Ectodermal cell (in vitro differentiated cells): Measurements from ENCODE around the gene IL1RAPL1.

Experiments
- H3K27ac ChIP-seq: 2 replicates; pipeline ENCODE4 v1.7.0; 2013; ENCODE audit warnings: mild to moderate bottlenecking, low read depth, low read length; ENCODE audit not compliant: insufficient read depth, poor library complexity, severe bottlenecking
- H3K27me3 ChIP-seq: 2 replicates; pipeline ENCODE4 v1.7.0; 2013; ENCODE audit warnings: mild to moderate bottlenecking, low read length; ENCODE audit not compliant: insufficient read depth, control insufficient read depth, poor library complexity, severe bottlenecking
- H3K36me3 ChIP-seq: one replicate; pipeline ENCODE4 v1.7.0; 2013; ENCODE audit warnings: low read length; ENCODE audit not compliant: control insufficient read depth, insufficient read depth
- H3K4me1 ChIP-seq: one replicate; pipeline ENCODE4 v1.7.0; 2013; ENCODE audit warnings: low read length; ENCODE audit not compliant: control insufficient read depth, insufficient read depth
- H3K4me3 ChIP-seq: 2 replicates; pipeline ENCODE4 v1.7.0; 2013; ENCODE audit warnings: low read depth, low read length, control low read depth; ENCODE audit not compliant: insufficient read depth
- H3K9me3 ChIP-seq: 2 replicates; pipeline ENCODE4 v1.7.0; 2013; ENCODE audit warnings: mild to moderate bottlenecking, low read length, moderate library complexity; ENCODE audit not compliant: control insufficient read depth
- WGBS, 2 experiments: methylation state at CpG; one replicate each; pipeline ENCODE4 v1.1.7; 2013; ENCODE audit warnings: missing lambda C conversion rate in 2 of 2; 5-methylcytosine and 5-hydroxymethylcytosine counted together

IL1RAPL1 gene

DNA sequence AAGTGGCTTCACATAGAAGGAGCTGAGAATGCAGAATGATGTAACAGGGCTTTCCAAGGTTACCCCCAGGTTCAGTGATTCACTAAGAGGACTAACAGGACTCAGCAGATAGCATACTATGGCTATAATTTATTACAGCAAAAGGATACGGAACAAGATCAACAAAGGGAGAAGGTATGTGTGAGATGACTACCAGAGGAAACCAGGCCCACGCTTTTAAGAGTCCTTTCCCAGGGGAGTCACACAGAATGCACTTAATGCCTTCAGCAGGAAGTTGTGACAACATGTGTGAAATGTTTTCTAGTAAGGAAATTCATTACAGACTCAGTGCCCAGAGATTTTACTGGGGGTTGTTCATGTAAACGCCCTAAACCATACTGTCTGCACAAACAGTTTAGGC, 1254.5 kb downstream of the IL1RAPL1 start:
- H3K4me1 ChIP-seq = no peaks in the 10 kb centered on the region
- no peaks in the 10 kb centered on the region for H3K36me3 ChIP-seq
- WGBS, 2 experiments = 93 to 100% methylated on average over 2 to 3 of the region's 3 CpGs
- H3K27me3 ChIP-seq = no peaks in the 10 kb centered on the region
- H3K4me3 ChIP-seq = no peak overlapping the region
- no peaks in the 10 kb centered on the region for H3K9me3 ChIP-seq
- H3K27ac ChIP-seq = no peak overlapping the region

DNA sequence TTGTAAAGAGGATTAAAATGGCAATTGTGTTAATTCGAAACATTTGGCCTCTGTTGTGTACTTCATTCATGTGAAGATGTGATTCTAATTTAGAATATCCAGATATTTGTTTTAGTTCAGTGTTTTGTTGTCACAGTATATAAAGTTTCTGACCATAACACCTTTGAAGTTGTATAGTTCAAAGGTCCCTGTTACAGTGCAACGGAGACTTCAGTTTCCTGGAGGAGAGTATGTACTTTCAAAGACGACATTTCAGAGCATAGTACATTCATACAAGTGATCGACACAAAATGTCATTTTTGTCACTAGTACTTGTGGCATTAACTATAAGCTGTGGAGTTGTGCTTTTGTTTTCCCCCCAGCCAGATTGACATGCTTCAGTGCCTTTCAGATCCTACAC, 1255.3 kb downstream of the IL1RAPL1 start:
- Histone ChIP-seq H3K4me3 (no peak overlapping the region), H3K4me1 (no peaks in the 10 kb centered on the region), H3K9me3 (no peaks in the 10 kb centered on the region), H3K27me3 (no peaks in the 10 kb centered on the region), H3K27ac (no peak overlapping the region), H3K36me3 (no peaks in the 10 kb centered on the region)
- 95 to 100% methylated on average over 1 to 4 of the region's 4 CpGs for WGBS, 2 experiments

DNA sequence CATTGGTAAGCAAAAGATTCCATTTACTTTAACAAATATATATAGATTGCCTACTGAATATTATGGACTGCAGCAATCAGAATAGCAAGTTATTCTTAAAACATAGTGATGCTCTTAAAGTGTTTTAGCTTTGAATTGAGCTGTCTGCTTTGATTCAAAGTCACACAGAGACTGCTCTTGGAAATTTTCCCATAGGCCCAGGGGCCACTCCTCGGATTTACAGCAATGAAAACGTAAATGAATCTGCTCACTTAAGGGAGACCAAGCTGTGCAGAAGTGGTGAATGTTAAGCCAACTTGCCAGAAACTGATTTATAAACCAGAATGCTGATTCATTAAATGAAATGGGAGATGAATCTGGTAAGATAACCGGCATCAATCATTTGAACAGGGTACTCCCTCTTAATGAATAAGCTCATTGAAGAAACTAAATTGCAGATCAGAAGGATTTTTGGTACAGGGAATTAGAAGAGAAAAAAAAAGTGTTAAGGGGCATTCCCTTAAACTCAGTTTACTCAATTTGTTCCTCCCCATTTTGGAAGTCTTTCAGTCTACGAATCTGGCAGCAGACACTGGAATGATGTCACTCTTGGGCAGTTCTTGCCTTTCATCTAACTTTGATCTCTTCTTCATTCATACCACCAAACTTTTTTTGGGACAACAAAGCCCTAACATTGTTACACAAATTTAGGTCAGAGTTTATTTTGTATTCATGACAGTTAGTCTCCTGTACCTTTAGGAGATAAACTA, 1264.8 kb downstream of the IL1RAPL1 start:
- no peaks in the 10 kb centered on the region for H3K36me3 ChIP-seq
- H3K4me1 ChIP-seq = no peaks in the 10 kb centered on the region
- H3K9me3 ChIP-seq = no peaks in the 10 kb centered on the region
- no peak overlapping the region for H3K27ac ChIP-seq
- no peak overlapping the region for H3K4me3 ChIP-seq
- WGBS, 2 experiments = 88% methylated on average over 4 of the region's 4 CpGs
- H3K27me3 ChIP-seq = no peaks in the 10 kb centered on the region

DNA sequence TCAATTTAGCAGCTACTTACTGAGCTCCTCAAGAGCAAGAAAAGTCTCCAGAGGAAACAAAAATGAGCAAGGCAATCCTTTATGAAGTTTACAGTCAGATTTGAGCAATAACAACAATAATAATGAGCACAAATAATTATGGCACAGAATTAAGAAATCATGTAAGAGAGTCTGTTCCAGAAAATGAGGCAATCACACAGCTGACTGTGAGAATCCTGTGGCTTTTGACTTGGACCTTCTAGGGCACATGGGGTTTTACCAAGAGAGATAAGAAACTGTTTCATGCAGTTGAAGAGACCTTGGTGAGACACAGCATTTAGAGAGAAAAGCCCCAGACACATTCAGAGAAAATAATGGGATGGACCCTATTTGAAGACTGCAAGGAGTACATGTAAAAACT, 1265.5 kb downstream of the IL1RAPL1 start:
- Histone ChIP-seq H3K27me3 (no peaks in the 10 kb centered on the region), H3K36me3 (no peaks in the 10 kb centered on the region), H3K9me3 (no peaks in the 10 kb centered on the region), H3K4me3 (no peak overlapping the region), H3K27ac (no peak overlapping the region), H3K4me1 (no peaks in the 10 kb centered on the region)

DNA sequence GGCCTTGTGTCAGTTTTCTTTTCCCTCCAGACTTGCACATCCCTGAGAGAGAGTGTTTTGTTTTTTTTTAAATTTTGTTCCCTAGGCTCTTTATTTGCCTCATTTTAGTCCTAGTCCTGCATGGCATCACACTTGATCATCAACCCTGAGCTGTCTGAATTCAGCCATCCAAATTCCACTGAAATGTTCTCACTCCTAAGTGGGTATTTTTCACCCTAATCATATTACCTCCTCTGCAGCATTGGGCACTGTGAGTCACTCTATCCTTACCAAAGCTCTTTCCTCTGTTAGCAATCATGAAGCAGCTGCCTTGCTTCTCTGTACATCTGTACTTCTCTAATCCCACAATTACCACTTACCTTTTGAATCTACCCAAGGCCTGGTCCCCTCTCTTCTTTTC, 1271.5 kb downstream of the IL1RAPL1 start:
- Histone ChIP-seq H3K9me3 (no peaks in the 10 kb centered on the region), H3K36me3 (no peaks in the 10 kb centered on the region), H3K27ac (no peak overlapping the region), H3K4me3 (no peak overlapping the region), H3K4me1 (no peaks in the 10 kb centered on the region), H3K27me3 (no peaks in the 10 kb centered on the region)

DNA sequence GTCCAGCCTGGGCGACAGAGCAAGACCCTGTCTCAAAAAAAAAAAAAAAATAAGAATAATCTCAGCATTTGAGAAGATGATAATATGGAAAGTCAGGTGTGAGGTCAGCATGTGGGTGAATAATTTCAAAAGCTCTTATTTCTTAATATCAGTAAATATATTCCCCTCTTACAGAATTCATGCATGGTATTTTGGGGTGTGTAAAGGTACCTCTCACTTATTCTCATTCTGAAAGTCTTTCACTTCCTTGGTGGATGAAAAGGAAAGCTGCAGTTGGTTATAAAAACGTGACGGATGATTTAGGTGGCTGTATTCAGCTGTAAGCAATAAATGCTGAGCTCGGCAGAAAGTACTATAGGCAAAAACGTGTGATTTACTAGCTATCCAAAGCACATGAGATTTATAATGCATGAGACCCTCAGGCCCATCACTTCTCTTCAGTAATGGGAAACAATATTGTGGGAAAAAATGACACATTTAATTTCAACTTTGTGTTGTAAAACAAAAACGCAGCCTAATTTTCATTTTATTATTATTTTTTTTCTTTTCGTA, 1275.0 kb downstream of the IL1RAPL1 start:
- no peaks in the 10 kb centered on the region for H3K9me3 ChIP-seq
- H3K4me1 ChIP-seq = no peaks in the 10 kb centered on the region
- no peaks in the 10 kb centered on the region for H3K27me3 ChIP-seq
- H3K27ac ChIP-seq = no peak overlapping the region
- WGBS, 2 experiments = 93 to 100% methylated on average over 5 of the region's 7 CpGs
- no peak overlapping the region for H3K4me3 ChIP-seq
- no peaks in the 10 kb centered on the region for H3K36me3 ChIP-seq

DNA sequence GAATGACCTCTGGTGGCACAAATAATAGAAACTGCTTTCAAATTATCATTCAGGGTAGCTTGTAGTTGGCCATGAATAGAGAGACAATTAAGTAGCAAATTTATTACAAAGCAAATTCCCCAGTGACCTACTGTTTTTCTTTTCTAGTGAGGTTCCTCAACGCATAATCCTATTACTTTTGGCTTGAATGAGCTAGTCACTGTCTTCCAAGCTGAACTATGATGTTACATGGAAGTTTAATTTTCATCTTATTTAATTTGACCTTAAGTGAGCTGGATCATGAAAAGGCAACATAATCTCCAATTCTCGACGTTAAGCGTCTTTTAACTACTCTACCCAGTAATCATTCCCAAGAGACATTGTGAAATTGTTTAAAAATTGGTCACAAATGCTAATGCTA, 1280.7 kb downstream of the IL1RAPL1 start:
- Histone ChIP-seq H3K27ac (no peak overlapping the region), H3K9me3 (no peaks in the 10 kb centered on the region), H3K27me3 (no peaks in the 10 kb centered on the region), H3K4me1 (no peaks in the 10 kb centered on the region), H3K4me3 (no peak overlapping the region), H3K36me3 (no peaks in the 10 kb centered on the region)
- 80 to 95% methylated on average over 1 to 4 of the region's 4 CpGs for WGBS, 2 experiments

DNA sequence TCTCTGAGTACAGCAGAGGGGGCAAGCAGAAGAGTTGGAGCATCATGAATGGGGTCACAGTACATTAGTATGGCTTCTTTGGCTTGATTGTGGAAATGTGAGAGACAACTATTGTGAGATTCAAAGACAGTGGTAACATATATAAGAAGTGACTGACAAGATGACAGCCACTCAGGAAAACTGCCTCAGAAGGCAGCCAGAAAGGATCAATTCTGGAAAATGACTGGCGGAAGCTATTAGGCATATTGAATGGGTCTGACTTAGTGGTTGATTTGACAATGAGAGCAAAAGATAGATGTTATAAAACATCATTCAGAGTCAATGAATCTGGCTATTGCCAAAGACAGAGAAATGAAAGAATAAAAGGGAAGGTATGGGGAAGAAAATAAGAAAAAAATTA, 1282.6 kb downstream of the IL1RAPL1 start:
- Histone ChIP-seq H3K9me3 (no peaks in the 10 kb centered on the region), H3K36me3 (no peaks in the 10 kb centered on the region), H3K27ac (no peak overlapping the region), H3K4me3 (no peak overlapping the region), H3K4me1 (no peaks in the 10 kb centered on the region), H3K27me3 (no peaks in the 10 kb centered on the region)
- WGBS, 2 experiments = 83 to 100% methylated on average over 1 of the region's 1 CpG

DNA sequence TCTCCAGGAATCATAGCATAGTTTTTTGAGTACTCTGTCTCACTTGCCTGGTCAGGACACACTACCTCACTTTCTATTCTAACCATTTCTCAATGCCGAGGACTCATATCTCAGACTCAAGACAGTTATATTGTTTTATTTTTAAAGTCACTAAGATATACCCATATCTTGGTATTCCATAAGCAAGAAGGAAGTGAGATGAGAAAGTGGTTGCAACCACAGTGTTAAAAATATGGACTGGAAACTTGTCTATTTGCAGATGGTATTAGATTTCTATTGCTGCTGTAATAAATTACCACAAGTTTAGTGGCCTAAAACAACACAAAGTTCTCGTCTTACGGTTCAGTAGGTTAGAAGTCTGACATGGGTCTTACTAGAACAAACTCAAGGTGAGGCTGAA, 1283.4 kb downstream of the IL1RAPL1 start:
- no peaks in the 10 kb centered on the region for H3K36me3 ChIP-seq
- WGBS, 2 experiments = 100% methylated on average over 2 of the region's 3 CpGs
- H3K9me3 ChIP-seq = no peaks in the 10 kb centered on the region
- H3K27ac ChIP-seq = no peak overlapping the region
- no peaks in the 10 kb centered on the region for H3K4me1 ChIP-seq
- no peaks in the 10 kb centered on the region for H3K27me3 ChIP-seq
- no peak overlapping the region for H3K4me3 ChIP-seq

DNA sequence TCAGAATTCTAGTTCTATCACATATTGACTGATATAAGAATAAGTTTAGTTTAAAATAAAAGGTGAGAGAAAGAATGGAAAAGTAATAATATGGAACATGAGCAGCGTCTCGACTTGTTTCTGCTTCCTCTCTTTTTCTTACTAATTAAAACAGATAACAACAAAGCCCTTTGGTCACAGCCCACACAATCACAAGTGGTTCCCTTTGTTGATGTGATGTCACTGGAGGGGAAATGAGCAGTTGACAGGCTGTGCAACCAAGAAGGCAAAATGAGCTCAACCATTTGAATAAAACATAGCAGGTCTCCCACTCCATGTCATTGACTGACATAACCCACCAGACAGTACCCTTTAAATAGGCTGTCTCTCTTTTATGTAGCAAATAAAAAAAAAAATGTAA, 1285.6 kb downstream of the IL1RAPL1 start:
- no peaks in the 10 kb centered on the region for H3K27me3 ChIP-seq
- H3K36me3 ChIP-seq = no peaks in the 10 kb centered on the region
- H3K9me3 ChIP-seq = no peaks in the 10 kb centered on the region
- no peak overlapping the region for H3K4me3 ChIP-seq
- no peak overlapping the region for H3K27ac ChIP-seq
- H3K4me1 ChIP-seq = no peaks in the 10 kb centered on the region
- WGBS, 2 experiments = no CpG with 5 or more reads among the region's 2 CpGs
